HG02763 (cell line): Measurements from ENCODE around the gene BCR.

Experiments
- ATAC-seq: cut with Tn5 transposase; IDR thresholded peaks from one replicate; pipeline ENCODE4 v1.9.1; 2021; ENCODE audit warnings: mild to moderate bottlenecking, moderate library complexity; ENCODE audit not compliant: unreplicated experiment

BCR gene

GRCh38 chr22:23258826-23259170, 78.5 kb downstream of the BCR start:
- ATAC-seq = no peak

DNA sequence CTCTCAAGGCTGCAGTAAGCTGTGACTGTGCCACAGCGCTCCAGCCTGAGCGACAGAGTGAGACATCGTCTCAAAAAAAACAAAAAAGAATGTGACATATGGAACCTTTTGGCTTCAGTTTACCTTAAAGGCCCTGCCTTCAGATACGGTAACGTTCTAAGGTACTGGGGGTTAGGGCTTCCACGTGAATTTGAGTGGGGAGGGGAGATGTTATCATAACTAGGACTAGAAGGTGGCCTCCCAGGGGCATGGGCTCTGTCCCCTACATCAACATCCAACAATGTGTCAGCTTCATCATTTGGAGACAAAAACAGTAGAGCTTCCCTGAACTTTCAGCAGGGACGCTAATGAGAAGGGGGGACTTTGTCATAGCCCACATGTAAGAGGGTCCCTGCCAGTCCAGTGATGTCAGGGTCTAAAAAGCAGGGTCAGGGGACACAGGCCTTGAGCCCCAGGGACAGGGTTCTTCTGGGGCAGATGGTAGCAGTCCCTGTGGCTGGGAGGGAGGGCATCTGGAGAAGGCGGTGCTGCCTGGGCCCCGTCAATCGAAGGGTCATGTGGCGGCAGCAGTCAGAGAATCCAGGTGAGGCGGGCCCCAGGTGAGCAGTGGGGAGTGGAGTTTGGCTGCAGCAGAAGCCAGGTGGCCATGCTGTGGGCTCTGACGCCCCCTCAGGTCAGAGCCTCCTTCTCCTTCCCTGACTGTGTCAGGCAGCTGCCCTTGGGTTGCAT, 79.8 kb downstream of the BCR start:
- ATAC-seq = no peak

- no peak for ATAC-seq
Measured at GRCh38 chr22:23260645-23261581, 80.6 kb downstream of the BCR start.

- no peak for ATAC-seq
Measured at GRCh38 chr22:23261900-23262450, 81.7 kb downstream of the BCR start.

DNA sequence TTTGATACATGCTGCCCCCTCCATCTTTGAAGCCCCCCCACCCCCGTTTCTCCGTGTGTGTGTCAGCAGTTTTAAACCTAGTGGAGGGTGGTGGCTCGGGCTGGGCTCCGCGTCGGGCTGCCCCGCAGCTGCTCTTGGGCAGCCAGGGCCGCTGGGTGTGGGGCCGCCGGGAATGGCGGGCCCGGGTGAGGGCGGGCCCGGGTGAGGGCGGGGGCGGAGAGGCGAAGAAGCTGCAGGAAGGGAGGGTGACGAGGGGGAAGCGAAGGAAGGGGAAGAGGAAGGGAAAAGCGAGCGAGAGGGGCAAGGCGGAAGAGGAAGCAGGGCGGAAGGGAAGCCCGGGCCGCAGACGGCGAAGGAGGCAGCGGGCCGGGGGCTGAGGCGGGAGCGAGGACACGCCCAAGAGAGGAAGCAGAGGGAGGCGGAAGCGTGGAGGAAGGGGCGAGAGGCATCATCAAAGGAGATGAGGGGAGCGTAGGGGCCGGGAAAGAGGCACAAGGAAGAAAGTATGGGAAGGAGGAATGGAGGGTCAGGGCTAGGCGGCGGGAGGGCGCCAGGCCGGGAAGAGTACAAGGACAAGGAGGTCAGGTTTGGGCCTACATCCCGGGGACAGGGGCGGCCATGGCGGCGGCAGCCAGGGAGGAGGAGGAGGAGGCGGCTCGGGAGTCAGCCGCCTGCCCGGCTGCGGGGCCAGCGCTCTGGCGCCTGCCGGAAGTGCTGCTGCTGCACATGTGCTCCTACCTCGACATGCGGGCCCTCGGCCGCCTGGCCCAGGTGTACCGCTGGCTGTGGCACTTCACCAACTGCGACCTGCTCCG, 82.4 kb downstream of the BCR start:
- ATAC-seq = no peak

DNA sequence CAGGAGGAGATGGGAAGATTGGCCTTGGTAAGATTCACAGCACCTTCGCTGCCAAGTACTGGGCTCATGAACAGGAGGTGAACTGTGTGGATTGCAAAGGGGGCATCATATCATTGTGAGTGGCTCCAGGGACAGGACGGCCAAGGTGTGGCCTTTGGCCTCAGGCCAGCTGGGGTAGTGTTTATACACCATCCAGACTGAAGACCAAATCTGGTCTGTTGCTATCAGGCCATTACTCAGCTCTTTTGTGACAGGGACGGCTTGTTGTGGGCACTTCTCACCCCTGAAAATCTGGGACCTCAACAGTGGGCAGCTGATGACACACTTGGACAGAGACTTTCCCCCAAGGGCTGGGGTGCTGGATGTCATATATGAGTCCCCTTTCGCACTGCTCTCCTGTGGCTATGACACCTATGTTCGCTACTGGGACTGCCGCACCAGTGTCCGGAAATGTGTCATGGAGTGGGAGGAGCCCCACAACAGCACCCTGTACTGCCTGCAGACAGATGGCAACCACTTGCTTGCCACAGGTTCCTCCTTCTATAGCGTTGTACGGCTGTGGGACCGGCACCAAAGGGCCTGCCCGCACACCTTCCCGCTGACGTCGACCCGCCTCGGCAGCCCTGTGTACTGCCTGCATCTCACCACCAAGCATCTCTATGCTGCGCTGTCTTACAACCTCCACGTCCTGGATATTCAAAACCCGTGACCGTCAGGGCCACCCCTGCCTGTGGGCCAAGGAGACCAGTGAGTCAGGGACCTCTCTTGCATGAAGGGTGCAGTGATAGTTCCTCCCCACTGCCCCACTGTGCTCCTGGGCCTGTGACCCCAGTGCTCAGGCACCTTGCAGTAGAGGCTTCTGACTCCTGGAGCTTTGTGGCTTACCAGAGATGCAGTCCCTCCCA, 83.6 kb downstream of the BCR start:
- ATAC-seq = no peak

DNA sequence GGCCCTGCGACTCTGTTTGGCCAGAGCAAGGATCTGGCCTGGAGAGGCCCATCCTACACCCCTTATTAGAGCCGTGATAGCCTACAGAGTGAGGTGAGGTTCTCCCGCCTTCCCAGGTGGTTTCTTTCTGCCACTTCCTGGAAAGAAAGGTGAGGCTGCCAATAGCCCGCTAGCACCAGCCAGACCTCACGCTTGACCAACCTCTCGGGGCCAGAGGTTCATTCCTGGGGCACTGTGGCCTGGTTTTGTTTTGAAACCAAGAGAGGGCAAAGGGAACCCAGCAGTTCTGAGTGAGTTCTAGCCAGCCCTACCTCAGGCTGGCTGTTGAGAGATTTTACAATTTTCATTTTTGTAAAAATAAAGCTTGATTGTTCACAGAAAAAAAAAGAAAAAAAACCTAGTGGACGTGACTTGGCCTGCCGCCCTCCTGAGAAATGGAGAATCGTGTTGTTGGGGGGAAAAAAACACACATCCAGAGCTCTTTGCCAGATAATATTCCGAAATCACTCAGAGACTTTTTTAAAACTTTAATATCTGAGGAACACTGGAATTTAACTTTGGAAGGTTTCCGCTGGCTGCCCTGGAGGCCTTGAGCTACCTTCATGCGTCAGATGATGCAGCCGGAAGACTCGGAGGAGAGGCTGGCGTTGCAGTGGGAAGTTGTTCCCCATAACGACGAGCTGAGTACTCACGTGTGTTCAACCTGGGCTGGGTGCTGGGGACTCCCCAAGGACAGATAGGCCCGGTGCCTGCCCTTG, 84.5 kb downstream of the BCR start:
- ATAC-seq = no peak

- no peak for ATAC-seq
Measured at GRCh38 chr22:23265368-23265700, 85.0 kb downstream of the BCR start.

DNA sequence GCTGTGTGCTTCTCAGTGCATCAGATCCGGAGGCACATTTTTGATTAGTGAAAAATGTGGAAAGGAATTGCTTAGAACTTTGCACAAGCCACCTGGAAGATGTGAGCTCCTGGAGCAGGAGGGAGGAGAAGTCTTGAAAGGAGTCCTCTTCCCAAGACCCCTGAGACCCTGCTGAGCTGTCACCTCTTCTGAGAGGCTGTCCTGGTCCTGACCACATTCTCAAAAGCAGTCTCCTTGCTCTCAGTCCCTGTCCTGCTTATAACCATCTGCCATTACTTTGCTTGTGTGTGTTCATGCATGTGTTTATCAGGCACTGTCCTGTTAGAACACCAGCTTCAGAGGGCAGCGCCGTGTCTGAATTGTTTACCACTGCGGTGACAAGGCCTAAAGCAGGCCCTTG, 86.5 kb downstream of the BCR start:
- no peak for ATAC-seq

GRCh38 chr22:23267226-23268043, 87.1 kb downstream of the BCR start:
- no peak for ATAC-seq

GRCh38 chr22:23268139-23268712, 87.9 kb downstream of the BCR start:
- ATAC-seq = no peak

DNA sequence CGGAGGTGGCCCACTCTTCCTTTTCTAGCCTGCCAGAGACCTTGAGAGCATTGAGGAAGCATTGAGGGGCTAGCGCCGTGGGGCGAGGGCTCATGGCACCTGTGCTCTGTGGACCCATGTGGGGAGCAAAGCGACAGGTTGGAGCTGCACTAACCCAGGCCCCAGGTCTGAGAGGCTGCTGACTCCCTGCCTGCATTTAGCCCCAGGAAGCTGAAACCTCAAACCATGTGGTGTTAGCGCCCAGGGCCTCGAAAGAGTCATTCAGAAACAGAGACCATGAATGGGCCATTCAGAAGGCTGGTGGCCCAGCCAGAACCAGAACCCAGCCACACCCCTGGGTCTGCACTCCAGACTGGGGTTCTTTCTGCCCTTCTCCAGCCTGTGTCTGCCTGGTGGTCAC, 88.6 kb downstream of the BCR start:
- no peak for ATAC-seq

- ATAC-seq = no peak
Measured at GRCh38 chr22:23269441-23270211, 89.3 kb downstream of the BCR start.

DNA sequence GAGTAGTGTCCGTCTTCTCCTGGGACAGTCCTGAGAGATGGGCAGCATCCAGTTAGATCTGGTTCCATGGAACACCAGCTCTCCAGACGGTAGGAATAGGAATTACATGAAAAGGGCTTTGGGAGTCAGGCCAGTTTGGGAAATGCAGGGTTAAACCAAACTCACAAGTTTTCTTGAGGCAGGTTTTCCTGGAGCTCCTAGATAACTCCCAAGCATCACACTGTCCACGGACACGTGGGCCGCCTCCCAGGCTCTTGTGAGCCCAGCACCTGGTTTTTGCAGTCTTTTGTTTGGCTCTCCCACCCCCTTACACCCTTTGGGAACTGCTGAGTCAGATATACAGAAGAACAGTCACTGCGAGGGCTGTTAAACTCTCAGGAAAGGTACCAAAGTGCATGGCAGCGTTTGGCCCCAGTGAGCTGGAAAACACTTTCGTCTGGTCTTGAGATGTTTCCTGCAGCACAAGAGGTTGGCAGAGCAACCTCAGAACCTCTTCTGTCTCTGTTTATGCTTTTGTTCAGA, 90.0 kb downstream of the BCR start:
- no peak for ATAC-seq

GRCh38 chr22:23270798-23271596, 90.7 kb downstream of the BCR start:
- no peak for ATAC-seq

DNA sequence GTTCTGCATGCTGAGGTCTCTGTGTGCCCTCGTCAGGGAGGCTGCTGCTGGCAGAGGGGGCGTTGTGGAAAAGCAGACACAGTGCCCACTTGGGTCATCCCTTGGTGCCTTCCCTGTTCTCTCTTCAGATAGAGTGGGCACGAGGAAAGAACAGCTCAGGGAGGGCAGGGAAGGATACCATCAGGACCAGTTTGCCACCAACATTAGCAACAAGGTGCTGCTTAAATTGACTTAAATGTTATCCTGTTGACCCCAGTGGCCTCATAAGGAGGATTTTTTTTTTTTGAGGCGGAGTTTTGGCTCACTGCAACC, 91.2 kb downstream of the BCR start:
- no peak for ATAC-seq

DNA sequence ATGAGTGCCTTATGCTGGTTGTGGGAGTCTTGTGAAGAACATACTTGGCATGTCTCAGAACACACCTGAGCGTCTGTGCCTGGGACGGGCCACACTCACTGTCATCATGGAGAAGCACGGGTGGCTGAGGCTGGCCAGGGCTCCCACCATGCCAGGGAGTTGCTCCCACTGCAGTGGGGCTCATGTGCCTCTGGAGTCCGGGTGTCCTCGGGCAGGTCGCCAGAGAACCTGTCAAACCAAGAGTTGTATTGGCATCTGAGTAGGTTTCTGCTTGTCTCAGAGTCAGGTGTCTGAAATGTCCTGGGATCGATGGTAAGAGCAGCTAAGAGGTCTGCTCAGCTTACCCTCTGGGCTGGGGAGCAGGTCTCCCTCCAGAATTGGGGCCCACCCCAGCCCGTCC, 92.1 kb downstream of the BCR start:
- no peak for ATAC-seq
